HG02610 (cell line): ENCODE data around the gene DOCK8.

Experiments
- ATAC-seq: cut with Tn5 transposase; IDR thresholded peaks from one replicate; pipeline ENCODE4 v1.9.1; 2021; ENCODE audit warnings: mild to moderate bottlenecking, moderate library complexity; ENCODE audit not compliant: unreplicated experiment

Gene DOCK8

DNA sequence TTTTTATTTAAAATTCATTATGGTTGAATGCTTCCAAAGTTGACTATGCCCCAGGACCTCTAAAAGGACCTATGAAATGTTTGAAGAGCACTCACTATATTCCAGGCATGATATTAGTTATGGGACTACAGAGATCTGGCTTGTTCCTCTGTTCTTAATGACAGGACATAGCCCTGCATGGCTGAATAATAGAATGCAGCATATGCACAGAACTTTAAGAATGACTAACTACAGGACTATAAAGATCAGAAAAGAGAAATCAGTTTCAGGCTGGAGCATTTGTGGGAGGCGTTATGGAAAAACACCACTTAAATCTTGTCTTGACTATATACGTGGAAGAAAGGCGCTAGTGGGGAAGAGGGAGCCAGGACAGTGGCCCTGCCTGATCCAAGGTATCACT, 239.2 kb downstream of the DOCK8 start:
- ATAC-seq, result no peak

- ATAC-seq, result no peak
Measured at GRCh38 chr9:456365-456764, 241.7 kb downstream of the DOCK8 start.

DNA sequence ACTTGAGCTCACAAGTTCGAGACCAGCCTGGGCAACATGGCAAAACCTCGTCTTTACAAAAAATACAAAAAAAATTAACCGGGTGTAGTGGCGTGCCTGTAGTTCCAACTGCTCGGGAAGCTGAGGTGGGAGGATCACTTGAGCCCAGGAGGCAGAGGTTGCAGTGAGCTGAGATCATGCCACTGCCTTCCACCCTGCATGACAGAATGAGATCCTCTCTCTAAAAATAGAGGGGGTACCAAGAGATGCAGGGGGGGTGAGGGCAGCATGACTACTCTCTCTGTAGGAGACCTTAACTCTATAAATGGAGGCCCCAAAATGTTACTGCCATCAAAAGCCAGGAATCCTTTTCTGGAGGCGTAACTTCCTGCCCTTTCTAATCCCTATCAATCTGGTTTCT, 243.9 kb downstream of the DOCK8 start:
- no peak for ATAC-seq

GRCh38 chr9:459491-460444, 245.1 kb downstream of the DOCK8 start:
- no peak for ATAC-seq

GRCh38 chr9:462121-462520, 247.5 kb downstream of the DOCK8 start:
- no peak for ATAC-seq

- ATAC-seq, result no peak
Measured at GRCh38 chr9:462606-463005, 247.9 kb downstream of the DOCK8 start.

GRCh38 chr9:463455-464171, 248.9 kb downstream of the DOCK8 start:
- ATAC-seq, result no peak

GRCh38 chr9:466747-467146, 252.1 kb downstream of the DOCK8 start:
- ATAC-seq, result no peak

DNA sequence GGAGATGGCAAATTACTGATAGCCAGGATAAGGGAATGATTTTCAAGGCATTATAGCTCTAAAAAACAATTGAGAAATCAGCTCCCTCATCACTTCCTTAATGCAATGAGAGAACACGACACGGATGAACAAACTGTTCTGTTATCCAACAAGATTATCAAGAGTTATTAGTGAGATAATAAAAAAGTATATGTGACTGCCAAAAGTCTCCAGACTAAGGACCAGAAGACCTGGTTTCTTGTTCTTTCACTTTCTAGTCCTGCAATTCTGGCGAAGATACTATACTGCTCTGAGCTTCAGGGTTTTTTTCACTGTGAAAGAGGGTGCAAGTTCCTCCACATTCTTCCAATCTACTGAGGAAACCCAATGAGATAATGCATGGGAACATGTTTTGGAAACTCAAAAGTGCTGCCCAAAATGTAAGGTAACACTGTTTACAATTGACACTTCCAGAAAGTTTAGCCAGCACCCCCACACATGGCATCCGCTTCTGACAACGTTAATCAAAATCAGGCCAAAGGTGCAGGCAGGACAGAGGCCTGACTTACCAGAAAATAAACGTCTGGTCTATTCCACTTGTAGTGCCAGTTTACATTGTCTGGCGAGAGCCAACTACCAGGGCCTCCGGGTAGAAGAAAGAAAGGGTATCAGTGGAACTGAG, 254.2 kb downstream of the DOCK8 start:
- ATAC-seq, result no peak

- ATAC-seq, result peak; percentile 89
Measured at GRCh38 chr9:469672-470551, 255.2 kb downstream of the DOCK8 start.

DNA sequence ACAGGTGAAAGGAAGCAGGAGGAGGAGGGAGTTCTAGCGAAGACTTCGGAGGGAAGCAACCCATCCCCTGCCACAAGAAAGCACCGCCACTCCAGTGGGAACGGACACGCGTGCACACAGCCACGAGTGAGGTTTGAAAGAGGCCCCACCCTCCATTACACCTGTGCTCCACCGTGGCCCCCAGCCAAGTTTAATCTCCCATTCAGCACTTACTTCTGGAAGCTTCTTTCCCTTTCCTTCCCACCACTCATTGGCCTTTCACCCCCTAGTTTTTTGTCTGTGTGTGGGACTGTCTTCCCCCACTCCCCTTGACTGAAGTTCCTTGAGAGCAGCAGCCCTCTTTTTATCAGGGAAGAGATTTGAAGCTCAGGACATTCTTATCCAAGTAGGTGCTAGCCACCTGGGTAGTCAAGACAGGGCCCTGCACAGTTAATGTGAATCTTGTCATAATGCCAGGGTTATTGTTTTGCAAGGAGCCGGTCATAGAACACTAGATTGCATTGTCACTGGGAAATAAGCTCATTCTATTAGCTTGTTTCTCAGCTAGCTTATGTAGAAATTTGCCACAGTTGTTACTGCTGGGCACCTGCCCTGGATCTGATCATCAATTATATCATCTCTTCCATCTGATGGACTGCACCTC, 256.0 kb downstream of the DOCK8 start:
- no peak for ATAC-seq

DNA sequence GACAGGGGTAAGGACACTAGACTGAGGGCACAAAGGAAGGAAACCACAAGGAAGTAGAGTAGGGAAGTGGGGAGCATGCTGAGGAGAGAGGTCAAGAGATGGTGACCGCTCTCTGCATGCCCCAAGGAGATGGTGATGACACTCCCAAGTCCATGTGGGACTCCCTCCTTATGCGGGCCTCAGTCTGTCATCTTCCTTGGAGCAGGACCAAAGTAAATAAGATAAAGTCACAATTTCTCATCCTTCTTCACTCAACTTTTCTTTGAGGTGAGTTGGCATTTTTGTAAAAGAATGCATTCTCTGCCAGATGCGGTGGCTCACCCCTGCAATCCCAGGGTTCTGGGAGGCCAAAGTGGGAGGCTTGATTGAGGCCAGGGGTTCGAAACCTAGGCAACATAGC, 256.7 kb downstream of the DOCK8 start:
- no peak for ATAC-seq

DNA sequence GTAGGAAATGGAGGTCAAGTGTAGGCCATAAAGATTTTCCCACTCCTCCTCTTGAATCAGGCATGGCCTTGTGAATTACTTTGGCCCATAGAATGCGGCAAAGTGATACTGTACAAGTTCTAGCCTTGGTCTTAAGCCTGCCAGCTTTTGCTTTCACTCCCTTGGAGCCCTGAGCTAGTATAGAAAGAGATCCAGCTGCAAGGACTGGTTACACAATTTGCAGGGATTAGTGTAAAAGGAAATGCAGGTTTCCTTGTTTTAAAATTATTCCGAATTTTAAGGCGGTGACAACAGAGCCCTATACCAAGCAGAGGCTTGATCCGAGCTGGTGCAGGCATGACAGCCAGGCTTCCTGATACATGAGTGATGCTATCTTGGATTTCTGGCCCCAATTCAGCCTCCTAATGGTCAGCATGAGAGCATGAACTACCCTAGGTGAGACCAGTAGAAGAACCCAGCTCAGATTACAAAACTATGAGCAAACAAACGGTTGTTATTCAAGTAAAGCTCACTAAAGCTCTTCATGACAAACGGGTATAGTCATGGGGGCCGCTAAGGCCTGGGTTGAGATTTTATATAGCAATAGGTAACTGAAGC, 257.9 kb downstream of the DOCK8 start:
- ATAC-seq, result no peak

GRCh38 chr9:477193-477592, 262.5 kb downstream of the DOCK8 start:
- ATAC-seq, result no peak

GRCh38 chr9:479304-479970, 264.8 kb downstream of the DOCK8 start:
- no peak for ATAC-seq

- no peak for ATAC-seq
Measured at GRCh38 chr9:479971-480350, 265.3 kb downstream of the DOCK8 start.

DNA sequence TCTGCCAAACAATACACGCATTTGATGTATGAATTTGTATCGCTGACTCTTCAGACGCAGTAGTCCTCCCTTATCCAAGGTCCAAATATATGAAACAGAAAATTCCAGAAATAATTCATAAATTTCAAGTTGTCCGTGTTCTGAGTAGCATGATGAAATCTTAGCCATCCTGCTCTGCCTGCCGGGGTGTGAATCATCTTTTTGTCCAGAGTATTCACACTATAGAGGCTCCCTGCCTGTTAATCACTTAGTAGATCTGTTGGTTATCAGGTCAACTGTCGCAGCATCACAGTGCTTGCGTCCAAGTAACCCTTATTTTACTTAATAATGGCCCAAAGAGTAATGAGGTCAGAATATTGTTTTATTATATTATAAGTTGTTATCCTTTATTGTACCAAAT, 268.1 kb downstream of the DOCK8 start:
- ATAC-seq, result no peak

DNA sequence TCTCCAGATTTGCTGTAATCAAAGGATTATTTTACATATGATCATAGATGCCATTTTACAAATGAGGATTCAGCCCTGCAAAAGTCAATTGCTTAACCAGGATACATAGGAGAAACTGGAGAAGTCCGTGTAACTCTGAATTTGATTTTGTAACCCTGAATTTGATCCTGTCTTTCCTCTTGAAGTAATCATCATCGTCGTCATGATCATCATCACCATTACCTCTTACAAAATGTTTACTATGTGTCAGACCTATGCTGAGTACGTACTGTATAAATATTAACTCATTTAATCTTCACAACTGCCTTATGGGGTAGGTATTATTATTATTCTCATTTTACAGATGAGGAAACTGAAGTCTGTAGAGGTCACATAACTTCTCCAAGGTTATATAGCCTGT, 271.5 kb downstream of the DOCK8 start:
- ATAC-seq, result no peak

DNA sequence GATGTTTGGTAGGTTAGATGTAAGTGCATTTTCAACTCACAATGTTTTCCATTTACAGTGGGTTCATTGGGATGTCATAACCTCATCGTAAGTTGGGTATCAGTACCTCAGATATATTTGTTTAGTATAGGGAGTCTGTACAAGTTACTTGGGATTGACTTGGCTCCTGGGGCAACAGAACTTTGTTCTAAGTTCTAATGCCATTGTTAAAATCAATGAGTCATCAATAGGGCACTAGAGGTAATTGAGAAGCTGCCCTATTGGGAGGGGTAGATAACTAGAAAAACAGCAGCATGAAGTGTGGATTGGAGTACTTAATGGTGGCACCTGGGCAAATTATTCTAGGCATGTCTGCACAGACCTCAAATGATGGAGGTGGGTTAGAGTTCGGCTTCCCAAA, 272.8 kb downstream of the DOCK8 start:
- ATAC-seq, result no peak
